K562 (cell line): ENCODE measurements around the gene SLC25A21.

Source experiments
- CHD2 ChIP-seq: IDR thresholded peaks from 2 replicates; pipeline ENCODE4 v1.6.1; 2011; ENCODE audit warnings: low read depth, low read length
- HNRNPL ChIP-seq: fragments of 200-400 bp; formaldehyde crosslinking; IDR thresholded peaks from 2 replicates; pipeline ENCODE4 v1.6.1; 2017; ENCODE audit warnings: low read depth, mild to moderate bottlenecking, low read length
- KLF1 ChIP-seq: fragments of 450-650 bp; IDR thresholded peaks from 2 replicates; pipeline ENCODE4 v1.6.1; 2016; ENCODE audit warnings: missing genetic modification characterization, missing compliant biosample characterization
- MTA2 ChIP-seq: fragments of 450-650 bp; IDR thresholded peaks from 2 replicates; pipeline ENCODE4 v1.6.1; 2016; ENCODE audit warnings: low read depth
- PHF8 ChIP-seq: fragments of 200-600 bp; sonication (generic); IDR thresholded peaks from 2 replicates; pipeline ENCODE4 v1.6.1; 2012; ENCODE audit warnings: mixed run types, mild to moderate bottlenecking, inconsistent platforms, low read length, moderate library complexity, borderline replicate concordance
- RNF2 ChIP-seq: sonication (generic); IDR thresholded peaks from 2 replicates; pipeline ENCODE4 v1.6.1; 2016

GRCh38 chr14:37114002-37114401 lies 58.4 kb downstream of the SLC25A21 start:
- no peak for TF ChIP-seq HNRNPL
- no peak for TF ChIP-seq RNF2
- no peak for TF ChIP-seq PHF8
- TF ChIP-seq MTA2, result no peak
- no peak for TF ChIP-seq CHD2
- TF ChIP-seq KLF1 (tag), result no peak
